HK-2 (cell line): Measurements from ENCODE around the gene TXNL4A.

Experiments
- DNase-seq: peaks from one replicate; pipeline ENCODE4 v3.0.0-alpha.2; 2018; ENCODE audit not compliant: unreplicated experiment

TXNL4A gene

GRCh38 chr18:79935925-79936324 lies 52.4 kb downstream of the TXNL4A start:
- no peak for DNase-seq

- no peak for DNase-seq
Measured at GRCh38 chr18:79935499-79935898, 52.9 kb downstream of the TXNL4A start.

DNA sequence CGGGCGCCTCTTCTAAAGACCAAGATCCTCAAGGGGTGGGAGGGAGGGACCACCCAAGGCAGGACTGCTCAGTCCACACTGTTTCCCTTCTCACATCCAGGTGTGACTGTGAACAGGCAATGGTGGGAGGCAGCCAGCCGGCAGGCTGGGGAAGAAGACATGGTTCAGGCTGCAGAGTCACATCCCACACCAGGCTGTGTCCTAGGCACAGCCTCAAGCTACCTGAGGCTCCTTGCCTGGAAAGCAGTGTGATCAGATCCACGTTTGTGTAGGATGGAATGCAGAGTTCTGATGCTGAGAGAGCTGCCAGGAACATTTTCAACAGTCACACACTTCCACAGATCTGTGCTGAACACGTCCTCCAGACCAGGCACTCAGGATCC lies 53.3 kb downstream of the TXNL4A start:
- DNase-seq: no peak

- DNase-seq: no peak
Measured at GRCh38 chr18:79934311-79935097, 53.9 kb downstream of the TXNL4A start.

- no peak for DNase-seq
Measured at GRCh38 chr18:79933765-79934164, 54.6 kb downstream of the TXNL4A start.

- DNase-seq: no peak
Measured at GRCh38 chr18:79932907-79933306, 55.5 kb downstream of the TXNL4A start.

GRCh38 chr18:79931475-79931874 lies 56.9 kb downstream of the TXNL4A start:
- no peak for DNase-seq

GRCh38 chr18:79930020-79930642 lies 58.2 kb downstream of the TXNL4A start:
- DNase-seq: no peak

- DNase-seq: no peak
Measured at GRCh38 chr18:79928563-79928960, 59.8 kb downstream of the TXNL4A start.

DNA sequence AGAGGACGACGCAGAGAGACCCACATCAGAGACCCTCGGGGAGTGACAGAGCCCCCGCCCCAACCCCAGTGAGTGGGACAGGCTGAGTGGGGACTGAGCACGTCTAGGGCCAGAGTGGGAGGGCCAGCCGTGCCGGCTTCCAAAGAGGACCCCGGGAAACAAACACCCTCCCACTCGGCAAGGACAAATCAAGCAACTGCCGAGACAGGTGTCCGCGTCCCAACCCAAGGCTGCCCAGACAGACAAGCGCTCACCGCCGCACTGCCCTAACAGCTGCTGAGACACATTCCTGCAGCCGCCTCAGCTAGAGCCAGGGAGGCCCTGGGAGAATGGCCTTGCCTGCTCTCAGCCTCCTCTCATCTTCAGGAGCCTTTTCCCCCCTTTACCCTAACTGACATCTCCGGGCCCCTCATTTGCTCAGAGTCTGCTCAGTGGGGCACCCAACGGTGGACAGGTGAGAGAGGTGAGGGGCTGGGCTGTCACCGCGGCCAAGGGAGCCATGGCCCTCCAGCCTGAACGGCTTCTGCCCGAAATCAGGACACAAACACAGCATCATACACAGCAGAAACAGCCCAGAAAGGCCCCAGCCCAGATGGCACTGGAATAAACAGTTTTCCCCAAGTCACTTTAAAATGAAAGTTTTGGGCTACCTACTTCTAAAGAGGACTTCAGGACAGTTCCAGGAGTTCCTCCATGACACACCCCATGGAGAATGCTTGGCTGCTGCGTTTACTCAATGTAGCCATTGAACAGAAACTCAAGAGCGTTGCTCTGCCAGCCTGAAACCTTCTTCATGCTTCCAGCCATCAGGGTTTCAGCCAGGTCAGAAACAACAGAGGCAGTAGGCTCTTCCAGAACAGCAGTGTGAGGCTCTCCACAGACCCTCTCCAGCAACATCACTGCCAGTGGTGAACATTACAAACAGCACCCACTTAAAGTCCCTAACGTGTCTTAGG lies 60.5 kb downstream of the TXNL4A start:
- DNase-seq: no peak

GRCh38 chr18:79926715-79927606 lies 61.4 kb downstream of the TXNL4A start:
- no peak for DNase-seq

DNA sequence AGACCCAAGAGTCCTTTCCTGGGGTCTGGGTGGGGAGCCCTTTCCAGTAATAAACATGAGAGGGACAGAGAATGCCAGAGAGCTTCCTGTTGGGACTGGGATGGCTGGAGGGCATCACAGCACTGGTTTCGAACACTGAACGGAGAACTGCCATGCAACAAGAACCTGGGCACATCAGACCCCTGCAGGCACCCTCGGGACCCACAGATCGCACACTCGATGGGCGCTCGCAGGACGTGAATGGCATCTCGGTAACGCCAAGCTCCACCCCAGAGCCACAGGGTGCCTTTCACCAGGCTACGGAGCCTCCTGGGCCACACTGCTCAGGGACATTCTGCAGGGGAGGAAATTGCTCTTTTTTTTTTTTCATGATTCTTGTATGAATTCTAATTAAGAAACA lies 62.1 kb downstream of the TXNL4A start:
- no peak for DNase-seq

DNA sequence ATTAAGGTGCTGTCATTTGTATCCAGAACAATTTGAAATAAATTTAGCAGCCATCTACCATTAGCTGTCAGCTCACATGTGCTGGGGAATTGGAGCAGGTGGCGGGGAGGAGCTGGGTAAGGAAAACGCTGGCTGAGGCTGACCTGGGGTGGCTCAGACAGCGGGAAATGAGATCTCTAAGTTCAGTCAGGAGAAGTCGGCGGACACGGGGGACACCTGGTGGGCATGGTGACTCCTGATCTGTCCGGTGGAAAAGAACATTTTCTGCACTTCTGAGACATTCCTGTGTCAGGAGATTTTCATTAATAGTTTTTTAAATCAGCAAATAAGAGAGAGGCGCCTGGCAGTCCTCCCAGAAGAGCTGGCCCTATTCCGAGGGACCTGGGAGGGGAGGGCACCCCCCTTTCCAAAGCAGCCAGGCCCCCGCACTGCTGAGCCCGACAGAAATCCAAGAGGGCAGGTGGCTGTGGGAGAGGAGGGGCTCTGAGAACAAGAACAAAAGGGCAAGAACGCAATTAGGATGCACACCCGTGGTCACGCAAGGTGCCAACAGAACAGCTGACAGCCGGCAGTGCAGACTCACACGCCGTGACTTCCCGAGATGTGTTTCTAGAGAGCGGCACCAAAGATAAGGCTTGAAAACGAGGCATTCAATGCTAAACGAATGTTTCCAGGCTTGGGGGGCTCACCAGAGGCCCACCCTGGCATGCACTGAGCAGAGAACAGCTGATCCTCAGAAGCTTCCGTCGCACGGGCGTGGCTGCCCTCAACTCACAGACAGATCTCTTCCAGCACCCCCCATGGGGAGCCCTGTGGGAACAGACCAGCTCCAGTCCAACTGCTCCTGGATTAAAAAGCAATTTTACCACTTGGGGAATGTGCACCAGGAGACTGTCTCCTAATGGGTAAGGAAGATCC lies 63.3 kb downstream of the TXNL4A start:
- no peak for DNase-seq

DNA sequence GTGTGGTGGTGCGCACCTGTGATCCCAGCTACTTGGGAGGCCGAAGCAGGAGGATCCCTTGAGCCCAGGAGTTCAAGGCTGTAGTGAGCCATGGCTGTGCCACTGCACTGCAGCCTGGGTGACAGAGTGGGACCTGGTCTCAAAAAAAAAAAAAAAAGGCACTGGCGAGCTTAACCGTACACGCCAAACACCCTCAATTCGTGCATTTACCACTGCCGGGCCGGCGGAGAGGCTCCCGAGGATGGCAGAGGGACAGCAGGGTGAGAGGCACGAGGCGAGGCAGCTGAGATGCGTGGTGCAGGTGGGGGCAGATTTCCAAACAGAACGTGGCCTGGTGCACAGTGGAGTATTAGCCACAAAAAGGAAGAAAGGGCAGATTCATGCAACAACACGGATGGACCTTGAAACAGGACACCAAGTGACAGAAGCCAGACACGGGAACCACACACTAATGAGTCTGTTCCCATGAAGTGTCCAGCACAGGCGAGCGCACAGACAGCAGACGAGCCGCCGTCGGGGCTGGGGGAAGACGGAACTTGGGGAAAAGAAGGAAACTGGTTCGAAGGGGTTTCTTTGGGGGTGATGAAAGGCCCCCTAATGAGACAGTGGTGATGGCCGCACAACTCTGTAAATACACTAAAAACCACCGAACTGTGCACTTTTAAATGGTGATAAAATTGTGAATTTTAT lies 64.3 kb downstream of the TXNL4A start:
- no peak for DNase-seq

DNA sequence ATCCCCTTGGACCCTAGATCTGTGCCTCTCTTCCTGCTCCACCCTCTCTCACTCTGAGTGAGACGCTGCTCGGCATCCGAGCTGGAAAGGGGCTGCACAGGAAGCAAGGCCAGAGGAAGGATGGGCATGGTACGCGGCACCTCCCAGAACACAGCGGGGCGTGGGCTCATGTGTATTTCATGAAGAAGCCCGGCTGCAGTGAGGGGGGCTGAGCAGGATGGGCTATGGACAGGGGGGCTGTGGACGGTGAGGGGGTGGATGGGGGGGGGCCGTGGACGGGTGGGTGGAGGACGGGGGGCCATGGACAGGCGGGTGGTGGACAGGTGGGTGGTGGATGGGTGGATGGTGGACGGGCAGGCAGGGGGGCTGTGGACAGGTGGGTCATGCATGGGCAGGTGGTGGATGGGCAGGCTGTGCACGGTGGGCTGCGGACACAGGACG lies 65.4 kb downstream of the TXNL4A start:
- DNase-seq: no peak

- no peak for DNase-seq
Measured at GRCh38 chr18:79921984-79922965, 66.1 kb downstream of the TXNL4A start.
